Endothelial cell (in vitro differentiated cells): Measurements from ENCODE around the gene ADPRHL1. TPM values are rescaled to one million over a fixed set of nuclear protein-coding genes. Genes with fewer than 3 reads are reported as not detected.

ENCODE experiments used
- DNase-seq: peaks from one replicate; pipeline ENCODE4 v3.0.0; 2021; ENCODE audit warnings: low spot score
- H3K27ac Mint-ChIP-seq: one replicate; pipeline ENCODE4 v1.8.0; 2021; ENCODE audit warnings: mixed read lengths, inconsistent platforms; ENCODE audit not compliant: unreplicated experiment
- H3K27me3 Mint-ChIP-seq: one replicate; pipeline ENCODE4 v1.8.0; 2021; ENCODE audit warnings: mild to moderate bottlenecking, moderate library complexity, mixed read lengths, inconsistent platforms; ENCODE audit not compliant: unreplicated experiment
- H3K36me3 Mint-ChIP-seq: one replicate; pipeline ENCODE4 v1.8.0; 2021; ENCODE audit warnings: mild to moderate bottlenecking, low read depth, mixed read lengths, inconsistent platforms; ENCODE audit not compliant: unreplicated experiment
- H3K4me1 Mint-ChIP-seq: one replicate; pipeline ENCODE4 v1.8.0; 2021; ENCODE audit warnings: mild to moderate bottlenecking, mixed read lengths, inconsistent platforms; ENCODE audit not compliant: unreplicated experiment
- H3K4me3 Mint-ChIP-seq: one replicate; pipeline ENCODE4 v1.8.0; 2021; ENCODE audit warnings: mild to moderate bottlenecking, mixed read lengths, inconsistent platforms; ENCODE audit not compliant: unreplicated experiment
- H3K9me3 Mint-ChIP-seq: one replicate; pipeline ENCODE4 v1.8.0; 2021; ENCODE audit warnings: mixed read lengths, inconsistent platforms; ENCODE audit not compliant: unreplicated experiment
- total RNA-seq: library from RNA; stranded (reverse); fragmentation: NEBNext Ultra II Directional; extraction: Animal tissue kit (Norgen Biotek cat#: 25700); gene quantifications from one replicate; pipeline ENCODE4 v1.2.1, GENCODE V29; 2021; ENCODE audit not compliant: unreplicated experiment
- TF ChIP-seq, protein P1 (sequence below): fragments of 200-600 bp; sonication (generic); IDR thresholded peaks from one replicate; pipeline ENCODE4 v1.5.0; 2021; ENCODE audit warnings: antibody characterized with exemption; ENCODE audit not compliant: unreplicated experiment

ADPRHL1 gene
- total RNA-seq, 1 donor from 2014 or later, result 1.5 TPM

DNA sequence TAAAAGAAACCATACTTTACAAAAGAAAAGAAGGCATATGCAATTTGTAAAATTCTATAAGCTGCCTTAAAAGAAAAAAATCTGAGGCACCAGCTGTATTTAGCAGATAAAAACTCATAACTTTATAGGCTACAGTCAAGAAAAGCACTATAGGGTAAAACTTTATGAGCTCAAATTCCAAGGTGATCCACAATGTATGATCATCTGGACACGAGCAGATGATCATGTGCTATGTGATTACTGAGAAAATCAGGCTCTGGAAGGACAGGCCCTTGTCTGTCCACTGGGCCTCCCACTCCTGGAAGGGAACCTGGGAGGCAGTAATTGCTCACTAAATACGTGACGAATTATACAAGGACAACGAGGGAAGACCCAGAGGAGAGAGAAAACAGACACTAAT, 96.7 kb downstream of the ADPRHL1 start:
- TF ChIP-seq, protein P1, sequence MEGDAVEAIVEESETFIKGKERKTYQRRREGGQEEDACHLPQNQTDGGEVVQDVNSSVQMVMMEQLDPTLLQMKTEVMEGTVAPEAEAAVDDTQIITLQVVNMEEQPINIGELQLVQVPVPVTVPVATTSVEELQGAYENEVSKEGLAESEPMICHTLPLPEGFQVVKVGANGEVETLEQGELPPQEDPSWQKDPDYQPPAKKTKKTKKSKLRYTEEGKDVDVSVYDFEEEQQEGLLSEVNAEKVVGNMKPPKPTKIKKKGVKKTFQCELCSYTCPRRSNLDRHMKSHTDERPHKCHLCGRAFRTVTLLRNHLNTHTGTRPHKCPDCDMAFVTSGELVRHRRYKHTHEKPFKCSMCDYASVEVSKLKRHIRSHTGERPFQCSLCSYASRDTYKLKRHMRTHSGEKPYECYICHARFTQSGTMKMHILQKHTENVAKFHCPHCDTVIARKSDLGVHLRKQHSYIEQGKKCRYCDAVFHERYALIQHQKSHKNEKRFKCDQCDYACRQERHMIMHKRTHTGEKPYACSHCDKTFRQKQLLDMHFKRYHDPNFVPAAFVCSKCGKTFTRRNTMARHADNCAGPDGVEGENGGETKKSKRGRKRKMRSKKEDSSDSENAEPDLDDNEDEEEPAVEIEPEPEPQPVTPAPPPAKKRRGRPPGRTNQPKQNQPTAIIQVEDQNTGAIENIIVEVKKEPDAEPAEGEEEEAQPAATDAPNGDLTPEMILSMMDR, result no peak
- no peaks in the 10 kb centered on the region for H3K4me1 Mint-ChIP-seq
- no peak overlapping the region for H3K27ac Mint-ChIP-seq
- peaks cover 4% of the 10 kb centered on the region for H3K36me3 Mint-ChIP-seq
- DNase-seq, result no peak
- H3K4me3 Mint-ChIP-seq, result no peak overlapping the region
- no peaks in the 10 kb centered on the region for H3K9me3 Mint-ChIP-seq
- H3K27me3 Mint-ChIP-seq, result peaks cover 2% of the 10 kb centered on the region

DNA sequence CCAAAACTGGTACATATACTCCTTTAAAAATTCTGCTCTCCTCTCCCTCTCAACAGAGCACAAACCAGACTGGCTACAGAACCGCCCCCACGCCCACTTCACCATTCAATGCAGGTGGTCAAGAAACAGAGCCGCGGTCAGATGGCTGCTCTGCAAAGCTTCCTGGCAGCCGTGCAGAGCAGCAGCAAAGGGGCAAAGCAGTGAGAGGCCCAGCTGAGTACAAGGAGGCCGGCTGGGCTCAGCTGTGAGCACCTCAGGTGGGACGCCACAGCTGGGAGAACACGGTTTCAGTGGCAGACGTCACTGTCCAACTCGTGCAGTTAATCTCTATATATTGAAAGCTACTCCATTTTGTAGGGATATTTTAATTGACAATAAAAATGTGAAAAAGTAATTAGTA, 97.7 kb downstream of the ADPRHL1 start:
- DNase-seq, result no peak
- Mint-ChIP-seq H3K4me1 (no peaks in the 10 kb centered on the region), H3K36me3 (peaks cover 4% of the 10 kb centered on the region), H3K4me3 (no peak overlapping the region), H3K27ac (no peak overlapping the region), H3K9me3 (no peaks in the 10 kb centered on the region), H3K27me3 (peaks cover 2% of the 10 kb centered on the region)
- TF ChIP-seq, protein P1, result no peak

DNA sequence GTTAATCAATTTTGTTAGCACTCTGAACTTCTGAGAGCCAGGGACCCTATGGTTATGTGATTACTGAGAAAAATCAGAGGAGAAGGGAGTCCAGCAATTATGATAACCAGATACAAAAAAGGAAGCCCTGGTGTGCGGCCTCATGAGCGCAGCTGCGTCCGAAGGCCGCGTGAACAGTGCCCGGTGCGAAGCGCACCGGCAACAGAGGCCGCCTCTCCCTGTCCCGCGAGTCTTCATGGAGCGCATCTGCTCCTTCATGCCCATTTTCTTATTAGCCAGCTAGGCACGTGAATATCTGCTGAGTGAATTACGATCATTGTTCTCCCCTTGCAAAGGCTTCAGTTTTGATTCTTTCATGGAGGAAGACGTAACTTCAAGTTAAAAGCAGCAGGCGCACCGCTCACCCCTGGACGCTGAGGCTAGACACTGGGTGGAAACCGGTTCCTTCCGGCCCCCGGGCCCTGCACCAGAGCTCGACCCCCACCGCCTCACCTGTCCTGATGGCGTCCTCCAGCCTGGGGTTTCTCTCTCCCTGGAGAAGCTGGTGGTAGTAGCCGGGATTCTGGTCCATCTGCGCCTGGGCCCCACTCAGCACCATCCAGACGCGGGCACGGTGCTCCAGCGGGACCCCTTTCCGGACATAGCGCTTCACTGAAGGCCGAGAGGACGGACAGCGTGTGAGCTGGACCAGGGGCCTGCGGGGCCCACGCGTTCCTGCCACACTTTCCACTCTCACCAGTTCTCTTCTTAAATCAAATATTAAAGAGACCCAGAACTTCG, 98.3 kb downstream of the ADPRHL1 start:
- Mint-ChIP-seq H3K36me3 (peaks cover 4% of the 10 kb centered on the region), H3K4me3 (no peak overlapping the region), H3K4me1 (no peaks in the 10 kb centered on the region), H3K27me3 (peaks cover 2% of the 10 kb centered on the region), H3K9me3 (no peaks in the 10 kb centered on the region), H3K27ac (no peak overlapping the region)
- no peak for DNase-seq
- TF ChIP-seq, protein P1, result no peak

DNA sequence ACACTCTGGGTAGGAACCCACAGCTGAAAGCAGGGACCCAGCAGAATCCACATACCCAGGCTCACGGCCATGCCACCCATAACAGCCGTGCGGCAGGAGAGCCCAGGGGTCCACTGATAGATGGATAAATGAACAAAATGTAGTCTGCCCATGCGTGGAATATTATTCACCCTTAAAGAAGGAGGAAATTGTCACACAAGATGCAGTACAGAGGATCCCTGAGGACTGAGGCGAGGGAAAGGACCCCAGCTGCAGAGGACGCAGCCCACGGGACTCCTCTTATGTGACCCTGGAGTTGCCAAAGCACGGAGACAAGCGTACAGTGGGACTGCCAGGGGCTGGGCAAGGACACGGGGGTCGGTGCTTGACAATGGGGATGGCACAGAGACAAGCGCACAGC, 100.0 kb downstream of the ADPRHL1 start:
- Mint-ChIP-seq H3K27ac (no peak overlapping the region), H3K9me3 (no peaks in the 10 kb centered on the region), H3K36me3 (peaks cover 4% of the 10 kb centered on the region), H3K4me1 (no peaks in the 10 kb centered on the region), H3K4me3 (no peak overlapping the region), H3K27me3 (peaks cover 6% of the 10 kb centered on the region)
- TF ChIP-seq, protein P1, result no peak
- no peak for DNase-seq

DNA sequence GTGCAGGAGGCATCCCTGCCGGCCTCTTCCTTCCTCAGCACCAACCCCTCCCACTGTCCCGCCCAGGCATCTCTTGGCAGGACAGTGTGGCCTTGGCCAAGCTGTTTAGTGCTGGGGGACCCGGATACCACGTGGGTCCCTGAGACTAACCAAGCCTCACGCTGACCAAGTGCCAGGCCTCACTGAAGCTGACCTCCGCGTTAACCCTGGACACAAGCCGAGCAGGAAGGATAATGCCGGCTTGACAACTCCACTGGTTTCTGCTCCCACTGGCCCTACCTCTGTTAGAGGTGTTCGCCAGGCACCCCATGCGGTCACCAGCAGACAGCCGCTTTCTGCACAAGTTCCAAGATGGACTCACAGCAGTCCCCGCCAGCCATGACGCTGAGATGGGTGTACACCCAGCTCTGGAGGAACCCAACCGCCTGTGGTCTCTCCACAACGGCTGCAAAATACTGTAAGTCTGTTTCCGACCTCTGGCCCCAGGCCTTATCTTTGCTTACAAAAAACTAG, 101.7 kb downstream of the ADPRHL1 start:
- no peak for DNase-seq
- Mint-ChIP-seq H3K27ac (no peak overlapping the region), H3K36me3 (peaks cover 8% of the 10 kb centered on the region), H3K9me3 (no peaks in the 10 kb centered on the region), H3K4me1 (no peaks in the 10 kb centered on the region), H3K27me3 (peaks cover 9% of the 10 kb centered on the region), H3K4me3 (no peak overlapping the region)
- TF ChIP-seq, protein P1, result no peak
